Left ventricle myocardium inferior (tissue), 1 donor: ENCODE measurements around the gene TRIM29. TPM values are rescaled to one million over a fixed set of nuclear protein-coding genes. Genes with fewer than 3 reads are reported as not detected.

ENCODE experiments used
- DNase-seq: peaks from one replicate; pipeline ENCODE4 v3.0.0-alpha.2; 2020
- H3K27ac ChIP-seq: fragments of 200-600 bp; replicated peaks from 2 replicates; pipeline ENCODE4 v1.8.0; 2021
- H3K27me3 ChIP-seq: fragments of 200-600 bp; 2 replicates; pipeline ENCODE4 v1.8.0; 2021; ENCODE audit warnings: low read depth
- H3K36me3 ChIP-seq: fragments of 200-600 bp; 2 replicates; pipeline ENCODE4 v1.8.0; 2021
- H3K4me1 ChIP-seq: fragments of 200-600 bp; 2 replicates; pipeline ENCODE4 v1.8.0; 2021
- H3K4me3 ChIP-seq: fragments of 200-600 bp; 2 replicates; pipeline ENCODE4 v1.8.0; 2021; ENCODE audit warnings: mild to moderate bottlenecking, moderate library complexity
- H3K9me3 ChIP-seq: fragments of 200-600 bp; replicated peaks from 2 replicates; pipeline ENCODE4 v1.8.0; 2021
- CTCF ChIP-seq: fragments of 200-600 bp; IDR thresholded peaks from 2 replicates; pipeline ENCODE4 v1.8.0; 2021; ENCODE audit warnings: antibody characterized with exemption, mild to moderate bottlenecking, borderline replicate concordance
- intact Hi-C: fragments of 100-400 bp; cut with micrococcal nuclease; formaldehyde crosslinking; loops from one replicate; pipeline ENCODE4 v1.11.0; 2022
- total RNA-seq: library from RNA; stranded (reverse); fragmentation: NEBNext Ultra II Directional; extraction: Animal tissue kit (Norgen Biotek cat#: 25700); gene quantifications from one replicate; pipeline ENCODE4 v1.2.1, GENCODE V29; 2021
- donor health status: DM: no; HTN: yes; CAD: no; lungs with severe emphysema.

TRIM29 gene
- total RNA-seq, 1 donor from 2014 or later = not detected

- Histone ChIP-seq H3K4me3 (no peak overlapping the region), H3K36me3 (no peaks in the 10 kb centered on the region), H3K27ac (no peak overlapping the region), H3K4me1 (peaks cover 2% of the 10 kb centered on the region), H3K27me3 (peaks cover 53% of the 10 kb centered on the region), H3K9me3 (no peaks in the 10 kb centered on the region)
- DNase-seq = no peak
- no peak for TF ChIP-seq CTCF
- intact Hi-C loops = no loop called here
These were observed 41.3 kb downstream of the TRIM29 start for GRCh38 chr11:120096369-120097191.

- H3K36me3 ChIP-seq = no peaks in the 10 kb centered on the region
- H3K4me1 ChIP-seq = peaks cover 9% of the 10 kb centered on the region
- no peak overlapping the region for H3K27ac ChIP-seq
- intact Hi-C loops = no loop called here
- no peaks in the 10 kb centered on the region for H3K9me3 ChIP-seq
- H3K4me3 ChIP-seq = no peak overlapping the region
- H3K27me3 ChIP-seq = peaks cover 42% of the 10 kb centered on the region
- no peak for DNase-seq
- TF ChIP-seq CTCF = no peak
These were observed 42.4 kb downstream of the TRIM29 start for GRCh38 chr11:120095516-120095915.

GRCh38 chr11:120091701-120092100 is 46.2 kb downstream of the TRIM29 start:
- no peak for TF ChIP-seq CTCF
- no peak overlapping the region for H3K4me3 ChIP-seq
- H3K36me3 ChIP-seq = no peaks in the 10 kb centered on the region
- intact Hi-C loops = no loop called here
- H3K27ac ChIP-seq = no peak overlapping the region
- H3K4me1 ChIP-seq = peaks cover 9% of the 10 kb centered on the region
- no peak for DNase-seq
- no peaks in the 10 kb centered on the region for H3K9me3 ChIP-seq
- H3K27me3 ChIP-seq = peaks cover 6% of the 10 kb centered on the region

GRCh38 chr11:120091121-120091520 is 46.8 kb downstream of the TRIM29 start:
- no peak for TF ChIP-seq CTCF
- H3K36me3 ChIP-seq = no peaks in the 10 kb centered on the region
- H3K4me1 ChIP-seq = peaks cover 9% of the 10 kb centered on the region
- peaks cover under 1% of the 10 kb centered on the region for H3K27me3 ChIP-seq
- DNase-seq = no peak
- intact Hi-C loops = no loop called here
- H3K27ac ChIP-seq = no peak overlapping the region
- no peaks in the 10 kb centered on the region for H3K9me3 ChIP-seq
- H3K4me3 ChIP-seq = no peak overlapping the region

- intact Hi-C loops = no loop called here
- Histone ChIP-seq H3K27ac (no peak overlapping the region), H3K4me1 (peaks cover 9% of the 10 kb centered on the region), H3K27me3 (no peaks in the 10 kb centered on the region), H3K9me3 (no peaks in the 10 kb centered on the region), H3K4me3 (no peak overlapping the region), H3K36me3 (no peaks in the 10 kb centered on the region)
- TF ChIP-seq CTCF = no peak
- DNase-seq = no peak
These were observed 47.5 kb downstream of the TRIM29 start for GRCh38 chr11:120090411-120090810.
